Activated T-helper 1 cell treated with anti-CD3 and anti-CD28 coated beads, Interleukin-2, amount 50 U/mL, for 16 hours (primary cell): ENCODE measurements around the gene IQCF6.
"Not testable (repeated sequence)": the region's sequence is repeated elsewhere in the genome, so short reads cannot be mapped to it uniquely, and the experiment has no call there.

Experiments used
- DNase-seq, 2 donors: peaks; one replicate each; pipeline ENCODE4 v3.0.0-alpha.2; 2020; ENCODE audit warnings: low read depth in 1 of 2, low spot score in 1 of 2

Gene IQCF6

DNA sequence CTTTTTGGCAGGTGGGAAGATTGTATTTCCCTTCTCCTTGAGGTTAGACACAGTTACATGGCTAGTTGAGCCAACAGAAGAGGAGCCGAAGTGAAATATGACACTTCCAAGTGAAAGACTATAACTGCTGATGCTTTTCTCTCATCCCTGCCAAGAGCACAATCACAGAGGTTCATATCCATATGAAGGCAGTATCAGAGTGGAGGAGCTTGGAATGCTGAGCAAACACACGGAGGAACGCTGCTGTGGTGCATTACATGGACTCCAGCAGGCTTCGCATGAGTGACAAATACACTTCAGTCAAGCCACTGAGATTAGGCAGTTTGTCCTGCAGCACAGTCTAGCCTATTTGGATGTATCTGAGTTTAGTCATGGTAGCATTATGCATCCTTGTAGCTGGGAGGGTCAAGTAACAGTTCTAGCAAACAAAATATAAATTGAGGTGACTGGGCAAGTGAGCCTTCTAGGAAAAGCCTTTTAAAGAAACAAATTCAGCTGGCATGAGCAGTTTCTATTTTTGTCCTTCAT, 5.4 kb downstream of the IQCF6 start:
- DNase-seq, result no peak

GRCh38 chr3:51759203-51759602, 19.8 kb downstream of the IQCF6 start:
- DNase-seq, result no peak

GRCh38 chr3:51753763-51754750, 25.0 kb downstream of the IQCF6 start:
- not testable (repeated sequence) for DNase-seq

GRCh38 chr3:51751287-51751686, 27.8 kb downstream of the IQCF6 start:
- no peak for DNase-seq

GRCh38 chr3:51750878-51751277, 28.2 kb downstream of the IQCF6 start:
- DNase-seq, result no peak

DNA sequence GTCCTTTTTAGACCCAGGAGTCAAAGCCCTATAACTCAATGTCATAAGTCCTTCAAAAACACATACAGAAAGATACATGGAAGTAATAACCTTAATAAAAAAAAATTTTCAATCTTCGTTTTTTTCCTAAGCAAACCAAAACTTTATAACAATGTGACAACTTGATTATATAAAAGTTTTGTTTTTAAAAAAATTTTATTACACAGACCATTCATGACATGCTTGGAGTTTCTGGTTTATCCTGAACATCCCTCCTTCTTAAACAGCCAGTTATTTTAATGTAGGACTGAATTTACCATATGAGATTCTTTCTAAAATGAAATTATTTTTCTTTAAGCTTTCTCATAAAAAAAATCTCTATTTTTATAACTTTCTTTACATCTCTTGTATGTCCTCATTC, 30.7 kb downstream of the IQCF6 start:
- no peak for DNase-seq

- DNase-seq, result no peak
Measured at GRCh38 chr3:51747840-51748239, 31.2 kb downstream of the IQCF6 start.

DNA sequence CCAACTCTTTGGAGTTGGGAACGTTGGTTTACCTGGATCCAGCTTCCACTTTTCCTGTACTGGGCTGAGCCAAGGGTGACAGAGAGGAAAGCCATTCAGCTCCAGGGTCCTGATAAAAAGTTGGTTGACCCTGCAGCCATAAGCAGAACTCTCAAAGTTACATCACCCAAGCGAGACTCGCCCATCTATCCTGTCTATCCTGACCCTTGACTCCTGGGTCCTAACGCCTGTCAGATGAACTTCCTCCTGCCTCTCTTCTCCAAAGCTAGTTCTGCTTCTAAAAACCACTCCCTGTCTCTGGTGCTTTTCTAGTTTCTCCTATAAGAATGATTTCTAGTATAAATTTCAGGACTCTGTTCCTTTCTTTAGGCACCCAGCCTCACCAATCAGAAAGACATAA, 36.1 kb downstream of the IQCF6 start:
- not testable (repeated sequence) for DNase-seq

DNA sequence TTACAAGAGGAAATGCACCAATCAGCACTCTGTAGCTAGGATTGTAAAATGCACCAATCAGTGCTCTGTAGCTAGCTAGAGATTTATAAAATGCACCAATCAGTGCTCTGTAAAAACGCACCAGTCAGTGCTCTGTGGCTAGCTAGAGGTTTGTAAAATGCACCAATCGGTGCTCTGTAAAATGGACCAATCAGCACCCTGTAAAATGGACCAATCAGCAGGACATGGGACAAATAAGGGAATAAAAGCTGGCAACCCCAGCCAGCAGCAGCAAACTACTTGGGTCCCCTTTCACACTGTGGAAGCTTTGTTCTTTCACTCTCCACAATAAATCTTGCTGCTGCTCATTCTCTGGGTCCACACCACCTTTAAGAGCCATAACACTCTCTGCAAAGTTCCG, 36.7 kb downstream of the IQCF6 start:
- DNase-seq, result not testable (repeated sequence)

- no peak for DNase-seq
Measured at GRCh38 chr3:51739110-51739509, 39.9 kb downstream of the IQCF6 start.

- no peak for DNase-seq
Measured at GRCh38 chr3:51735950-51736349, 43.1 kb downstream of the IQCF6 start.

- no peak for DNase-seq
Measured at GRCh38 chr3:51735039-51735438, 44.0 kb downstream of the IQCF6 start.

- DNase-seq, result no peak
Measured at GRCh38 chr3:51734572-51734907, 44.5 kb downstream of the IQCF6 start.

GRCh38 chr3:51733859-51734571, 45.0 kb downstream of the IQCF6 start:
- no peak for DNase-seq

- no peak for DNase-seq
Measured at GRCh38 chr3:51729042-51729633, 49.9 kb downstream of the IQCF6 start.
